ENCODE results near the gene SELENON.
A peak's percentile ranks its signal among the peaks of the same experiment; 100 is the strongest.

Gene SELENON

GRCh38 chr1:25799935-25800702, at the start of gene SELENON:
Gene SELENON, plus strand, starts transcription at chr1:25800193. Its CDS starts 38 bp downstream, at chr1:25800231.
- peak; percentile 10 for DNase-seq

GRCh38 chr1:25750923-25751605, 48.9 kb upstream of the SELENON start:
- no peak for DNase-seq

GRCh38 chr1:25754470-25755181, 45.4 kb upstream of the SELENON start:
- no peak for DNase-seq

GRCh38 chr1:25755475-25756125, 44.4 kb upstream of the SELENON start:
- no peak for DNase-seq

- no peak for DNase-seq
These were observed 43.8 kb upstream of the SELENON start for GRCh38 chr1:25756215-25756614.

GRCh38 chr1:25757151-25757845, 42.7 kb upstream of the SELENON start:
- no peak for DNase-seq

GRCh38 chr1:25757846-25758185, 42.2 kb upstream of the SELENON start:
- no peak for DNase-seq

- no peak for DNase-seq
These were observed 41.4 kb upstream of the SELENON start for GRCh38 chr1:25758466-25759070.

GRCh38 chr1:25760122-25760719, 39.8 kb upstream of the SELENON start:
- no peak for DNase-seq

- no peak for DNase-seq
These were observed 39.1 kb upstream of the SELENON start for GRCh38 chr1:25760871-25761270.

- DNase-seq: no peak
These were observed 36.5 kb upstream of the SELENON start for GRCh38 chr1:25763493-25763892.

GRCh38 chr1:25765136-25765922, 34.7 kb upstream of the SELENON start:
- no peak for DNase-seq

GRCh38 chr1:25765923-25766589, 33.9 kb upstream of the SELENON start:
- no peak for DNase-seq

GRCh38 chr1:25766721-25767436, 33.1 kb upstream of the SELENON start:
- no peak for DNase-seq

- DNase-seq: no peak
These were observed 32.6 kb upstream of the SELENON start for GRCh38 chr1:25767437-25767770.

GRCh38 chr1:25768999-25769398, 31.0 kb upstream of the SELENON start:
- no peak for DNase-seq

- DNase-seq: no peak
These were observed 30.2 kb upstream of the SELENON start for GRCh38 chr1:25769625-25770383.

GRCh38 chr1:25770541-25771220, 29.3 kb upstream of the SELENON start:
- no peak for DNase-seq

All from NCI-H1436 (cell line).